Liver (tissue), 9 donors: ENCODE measurements around the gene PPHLN1. TPM values are rescaled to one million over a fixed set of nuclear protein-coding genes. Genes with fewer than 3 reads are reported as not detected.

ENCODE experiments used
- DNase-seq: peaks from one replicate; pipeline ENCODE4 v3.0.0-alpha.2; 2017; ENCODE audit warnings: low spot score
- H3K27ac ChIP-seq, 2 donors: one replicate each; pipeline ENCODE4 v1.7.0; 2013; ENCODE audit warnings: inconsistent platforms in 2 of 2, low read length in 2 of 2, control low read depth in 1 of 2, low read depth in 1 of 2, mild to moderate bottlenecking in 1 of 2
- H3K27me3 ChIP-seq, 4 donors: one replicate each; pipeline versions ENCODE4 v1.6.1 to v1.7.0; 2013; ENCODE audit warnings: low read length in 3 of 4, inconsistent platforms in 1 of 4, mild to moderate bottlenecking in 1 of 4, moderate library complexity in 1 of 4; ENCODE audit not compliant: control insufficient read depth in 4 of 4, insufficient read depth in 4 of 4
- H3K36me3 ChIP-seq, 4 donors: one replicate each; pipeline versions ENCODE4 v1.6.1 to v1.7.0; 2013; ENCODE audit warnings: low read length in 3 of 4, mild to moderate bottlenecking in 3 of 4, low read depth in 1 of 4, moderate library complexity in 1 of 4; ENCODE audit not compliant: control insufficient read depth in 4 of 4, insufficient read depth in 3 of 4
- H3K4me1 ChIP-seq, 4 donors: one replicate each; pipeline versions ENCODE4 v1.6.1 to v1.7.0; 2013; ENCODE audit warnings: low read length in 3 of 4, mild to moderate bottlenecking in 3 of 4, moderate library complexity in 1 of 4; ENCODE audit not compliant: control insufficient read depth in 4 of 4, insufficient read depth in 4 of 4
- H3K4me3 ChIP-seq, 3 donors: one replicate each; pipeline versions ENCODE4 v1.6.1 to v1.7.0; 2013; ENCODE audit warnings: low read length in 3 of 3, control low read depth in 1 of 3, low read depth in 1 of 3, mild to moderate bottlenecking in 1 of 3
- H3K9ac ChIP-seq, 2 donors: one replicate each; pipeline ENCODE4 v1.7.0; 2013; ENCODE audit warnings: low read length in 2 of 2, mild to moderate bottlenecking in 2 of 2, moderate library complexity in 2 of 2, control low read depth in 1 of 2, low read depth in 1 of 2
- H3K9me3 ChIP-seq, 4 donors: one replicate each; pipeline versions ENCODE4 v1.6.1 to v1.7.0; 2013; ENCODE audit warnings: low read length in 3 of 4; ENCODE audit not compliant: control insufficient read depth in 4 of 4
- ATF3 ChIP-seq: IDR thresholded peaks from 2 replicates; pipeline ENCODE4 v1.6.1; 2016; ENCODE audit warnings: antibody characterized with exemption
- EGR1 ChIP-seq, 2 donors: IDR thresholded peaks; 2 replicates each; pipeline ENCODE4 v1.6.1; 2016 to 2018; ENCODE audit warnings: antibody characterized with exemption in 2 of 2, low read depth in 2 of 2
- FOXA1 ChIP-seq: IDR thresholded peaks from 2 replicates; pipeline ENCODE4 v1.6.1; 2016; ENCODE audit warnings: antibody characterized with exemption
- FOXA2 ChIP-seq: IDR thresholded peaks from 2 replicates; pipeline ENCODE4 v1.6.1; 2016; ENCODE audit warnings: antibody characterized with exemption
- GABPA ChIP-seq, 2 donors: IDR thresholded peaks in 1 of 2; conservative IDR thresholded peaks in 1 of 2; 2 replicates each; pipeline ENCODE4 v1.6.1; 2016; ENCODE audit warnings: antibody characterized with exemption in 2 of 2, mild to moderate bottlenecking in 1 of 2, moderate library complexity in 1 of 2
- HNF4A ChIP-seq, 2 donors: conservative IDR thresholded peaks; 2 replicates each; pipeline ENCODE4 v1.6.1; 2016; ENCODE audit warnings: antibody characterized with exemption in 2 of 2, mild to moderate bottlenecking in 2 of 2
- HNF4G ChIP-seq: IDR thresholded peaks from 2 replicates; pipeline ENCODE4 v1.6.1; 2016; ENCODE audit warnings: antibody characterized with exemption
- JUND ChIP-seq, 2 donors: IDR thresholded peaks; 2 replicates each; pipeline ENCODE4 v1.6.1; 2016; ENCODE audit warnings: antibody characterized with exemption in 2 of 2
- RAD21 ChIP-seq, 2 donors: IDR thresholded peaks; 2 replicates each; pipeline ENCODE4 v1.6.1; 2016; ENCODE audit warnings: antibody characterized with exemption in 2 of 2, mild to moderate bottlenecking in 2 of 2
- REST ChIP-seq: IDR thresholded peaks from 2 replicates; pipeline ENCODE4 v1.6.1; 2016; ENCODE audit warnings: antibody characterized with exemption, mild to moderate bottlenecking
- RXRA ChIP-seq, 2 donors: IDR thresholded peaks; 2 replicates each; pipeline ENCODE4 v1.6.1; 2017 to 2018; ENCODE audit warnings: antibody characterized with exemption in 2 of 2, mild to moderate bottlenecking in 1 of 2
- TAF1 ChIP-seq: conservative IDR thresholded peaks from 2 replicates; pipeline ENCODE4 v1.6.1; 2016; ENCODE audit warnings: antibody characterized with exemption, mild to moderate bottlenecking
- WGBS: extraction: QIAGEN DNeasy Blood & Tissue Kit; methylation state at CpG from one replicate; pipeline ENCODE4 v1.1.7; 2013; 5-methylcytosine and 5-hydroxymethylcytosine counted together
- polyA plus RNA-seq, 2 donors: library from polyadenylated mRNA; stranded (reverse) in 1 of 2; unstranded in 1 of 2; fragments of 200-250 nt in 1 of 2; fragments of >200 nt in 1 of 2; fragmentation: Nextera tagmentation in 1 of 2; extraction: Ambion mirVana in 1 of 2; gene quantifications; one replicate each; pipeline versions ENCODE4 v1.2.1 to v1.2.3, GENCODE V29; 2013 to 2015
- total RNA-seq, 2 donors: library from RNA; depleted of rRNA; stranded (reverse); fragments of >200 nt; gene quantifications; one replicate each; pipeline ENCODE4 v1.2.3, GENCODE V29; 2014
- TF ChIP-seq, protein P1 (sequence below): IDR thresholded peaks from 2 replicates; pipeline ENCODE4 v1.6.1; 2016; ENCODE audit warnings: antibody characterized with exemption
- TF ChIP-seq, protein P2 (sequence below): fragments of 150-350 bp; IDR thresholded peaks from 2 replicates; pipeline ENCODE4 v1.5.1; 2017; ENCODE audit warnings: improper control_type of control experiment, low read depth, low read length; ENCODE audit not compliant: missing input control
- TF ChIP-seq, protein P3 (sequence below): IDR thresholded peaks from 2 replicates; pipeline ENCODE4 v1.6.1; 2016; ENCODE audit warnings: antibody characterized with exemption
- donor health status: healthy.
- donor health status: healthy.
- donor health status: healthy.
- donor health status: healthy.
- donor health status: healthy.

The PPHLN1 gene
- total and polyA plus RNA-seq, 4 donors, result 11.6 to 40.3 (median 27.7) TPM

- TF ChIP-seq, protein P1, sequence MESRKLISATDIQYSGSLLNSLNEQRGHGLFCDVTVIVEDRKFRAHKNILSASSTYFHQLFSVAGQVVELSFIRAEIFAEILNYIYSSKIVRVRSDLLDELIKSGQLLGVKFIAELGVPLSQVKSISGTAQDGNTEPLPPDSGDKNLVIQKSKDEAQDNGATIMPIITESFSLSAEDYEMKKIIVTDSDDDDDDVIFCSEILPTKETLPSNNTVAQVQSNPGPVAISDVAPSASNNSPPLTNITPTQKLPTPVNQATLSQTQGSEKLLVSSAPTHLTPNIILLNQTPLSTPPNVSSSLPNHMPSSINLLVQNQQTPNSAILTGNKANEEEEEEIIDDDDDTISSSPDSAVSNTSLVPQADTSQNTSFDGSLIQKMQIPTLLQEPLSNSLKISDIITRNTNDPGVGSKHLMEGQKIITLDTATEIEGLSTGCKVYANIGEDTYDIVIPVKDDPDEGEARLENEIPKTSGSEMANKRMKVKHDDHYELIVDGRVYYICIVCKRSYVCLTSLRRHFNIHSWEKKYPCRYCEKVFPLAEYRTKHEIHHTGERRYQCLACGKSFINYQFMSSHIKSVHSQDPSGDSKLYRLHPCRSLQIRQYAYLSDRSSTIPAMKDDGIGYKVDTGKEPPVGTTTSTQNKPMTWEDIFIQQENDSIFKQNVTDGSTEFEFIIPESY, result no peak
These were observed 143.0 kb downstream of the PPHLN1 start (continued) for GRCh38 chr12:42468921-42469320.

DNA sequence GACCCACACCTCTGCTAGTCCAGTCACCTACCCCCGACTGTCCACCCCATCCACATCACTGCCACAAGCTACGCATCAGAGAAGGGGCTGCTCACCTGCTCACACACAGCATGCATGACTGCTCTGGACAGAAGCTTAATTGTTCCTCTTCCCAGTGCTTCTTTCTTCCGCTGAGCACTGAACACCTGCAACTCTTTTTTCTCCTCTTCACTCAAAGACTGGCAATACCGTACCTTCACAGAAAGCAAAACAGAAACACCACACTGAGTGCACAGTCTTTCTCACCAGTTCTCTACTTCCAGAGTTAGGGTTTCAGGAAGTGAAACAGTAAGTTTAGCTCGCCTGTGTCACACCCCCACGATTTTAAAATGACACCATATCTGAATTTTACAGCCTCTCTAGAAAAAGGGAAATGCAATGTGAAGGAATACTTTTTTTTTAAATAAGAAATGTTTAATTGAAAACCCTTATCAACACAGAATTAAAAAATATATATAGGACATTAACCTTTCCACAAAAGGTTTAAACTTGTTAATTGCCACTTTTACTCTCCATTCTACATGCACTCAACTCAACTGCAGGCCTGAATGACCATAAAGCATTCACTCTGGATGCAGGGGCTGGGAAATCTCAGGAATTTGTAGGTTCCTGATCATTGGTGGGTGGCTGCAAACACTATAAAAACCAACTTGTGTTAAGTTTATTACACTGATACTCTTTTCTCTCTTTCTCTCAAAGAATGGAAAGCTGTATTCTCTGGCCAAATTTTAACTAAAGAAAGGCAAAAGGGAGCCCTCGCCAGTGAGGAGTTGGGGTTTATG, 143.6 kb downstream of the PPHLN1 start:
- TF ChIP-seq RAD21 (IDR thresholded peaks at IDR 0.05), result no peak
- TF ChIP-seq, protein P2, sequence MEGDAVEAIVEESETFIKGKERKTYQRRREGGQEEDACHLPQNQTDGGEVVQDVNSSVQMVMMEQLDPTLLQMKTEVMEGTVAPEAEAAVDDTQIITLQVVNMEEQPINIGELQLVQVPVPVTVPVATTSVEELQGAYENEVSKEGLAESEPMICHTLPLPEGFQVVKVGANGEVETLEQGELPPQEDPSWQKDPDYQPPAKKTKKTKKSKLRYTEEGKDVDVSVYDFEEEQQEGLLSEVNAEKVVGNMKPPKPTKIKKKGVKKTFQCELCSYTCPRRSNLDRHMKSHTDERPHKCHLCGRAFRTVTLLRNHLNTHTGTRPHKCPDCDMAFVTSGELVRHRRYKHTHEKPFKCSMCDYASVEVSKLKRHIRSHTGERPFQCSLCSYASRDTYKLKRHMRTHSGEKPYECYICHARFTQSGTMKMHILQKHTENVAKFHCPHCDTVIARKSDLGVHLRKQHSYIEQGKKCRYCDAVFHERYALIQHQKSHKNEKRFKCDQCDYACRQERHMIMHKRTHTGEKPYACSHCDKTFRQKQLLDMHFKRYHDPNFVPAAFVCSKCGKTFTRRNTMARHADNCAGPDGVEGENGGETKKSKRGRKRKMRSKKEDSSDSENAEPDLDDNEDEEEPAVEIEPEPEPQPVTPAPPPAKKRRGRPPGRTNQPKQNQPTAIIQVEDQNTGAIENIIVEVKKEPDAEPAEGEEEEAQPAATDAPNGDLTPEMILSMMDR, result no peak
- no peak for TF ChIP-seq FOXA2
- no peak for TF ChIP-seq JUND (IDR thresholded peaks at IDR 0.05)
- no peak for TF ChIP-seq EGR1 (IDR thresholded peaks at IDR 0.05; ENCODE audit: low read depth in 2 of 2)
- TF ChIP-seq RXRA (IDR thresholded peaks at IDR 0.05), result no peak
- no peak for TF ChIP-seq ATF3
- no peak for TF ChIP-seq HNF4G
- TF ChIP-seq GABPA (IDR thresholded peaks at IDR 0.05 in 1 of 2, conservative IDR thresholded peaks at IDR 0.05 in 1 of 2), result no peak
- TF ChIP-seq HNF4A (conservative IDR thresholded peaks at IDR 0.05), result no peak
- no peak for TF ChIP-seq TAF1
- TF ChIP-seq, protein P3, sequence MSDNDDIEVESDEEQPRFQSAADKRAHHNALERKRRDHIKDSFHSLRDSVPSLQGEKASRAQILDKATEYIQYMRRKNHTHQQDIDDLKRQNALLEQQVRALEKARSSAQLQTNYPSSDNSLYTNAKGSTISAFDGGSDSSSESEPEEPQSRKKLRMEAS, result no peak
- TF ChIP-seq FOXA1, result no peak
- TF ChIP-seq REST, result no peak
- Histone ChIP-seq H3K9me3 (no peaks in the 10 kb centered on the region), H3K4me3 (no peak overlapping the region), H3K27me3 (no peaks in the 10 kb centered on the region), H3K4me1 (peaks cover 0 to 2% (median 0%) of the 10 kb centered on the region in 4 donors), H3K36me3 (peaks cover 0 to 3% (median 0%) of the 10 kb centered on the region in 4 donors), H3K27ac (no peak overlapping the region), H3K9ac (no peak overlapping the region)
- no peak for DNase-seq
- WGBS, result 77% methylated on average over 7 of the region's 7 CpGs
